ENCODE results near the gene SLC35D2.

DNA sequence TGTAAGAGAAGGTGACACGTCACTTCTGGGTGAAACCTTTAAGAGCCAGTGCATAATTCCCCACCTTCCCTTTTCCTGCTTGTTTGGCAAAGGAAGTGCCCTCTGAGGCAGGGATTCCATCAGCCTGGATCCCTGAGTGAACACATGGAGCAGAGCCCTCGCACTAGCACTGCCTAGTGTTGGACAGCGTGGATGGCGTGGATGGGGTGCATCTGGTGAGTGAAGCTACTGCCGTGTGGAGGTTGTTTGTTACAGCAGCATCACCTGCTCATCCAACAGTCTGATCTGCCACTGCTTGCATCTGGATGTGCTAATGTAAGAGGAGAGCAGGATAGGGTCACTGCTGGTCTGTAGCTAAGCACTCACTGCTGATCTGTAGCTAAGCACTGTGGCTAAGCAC lies 35.2 kb downstream of the SLC35D2 start:
- TF ChIP-seq, protein P1, sequence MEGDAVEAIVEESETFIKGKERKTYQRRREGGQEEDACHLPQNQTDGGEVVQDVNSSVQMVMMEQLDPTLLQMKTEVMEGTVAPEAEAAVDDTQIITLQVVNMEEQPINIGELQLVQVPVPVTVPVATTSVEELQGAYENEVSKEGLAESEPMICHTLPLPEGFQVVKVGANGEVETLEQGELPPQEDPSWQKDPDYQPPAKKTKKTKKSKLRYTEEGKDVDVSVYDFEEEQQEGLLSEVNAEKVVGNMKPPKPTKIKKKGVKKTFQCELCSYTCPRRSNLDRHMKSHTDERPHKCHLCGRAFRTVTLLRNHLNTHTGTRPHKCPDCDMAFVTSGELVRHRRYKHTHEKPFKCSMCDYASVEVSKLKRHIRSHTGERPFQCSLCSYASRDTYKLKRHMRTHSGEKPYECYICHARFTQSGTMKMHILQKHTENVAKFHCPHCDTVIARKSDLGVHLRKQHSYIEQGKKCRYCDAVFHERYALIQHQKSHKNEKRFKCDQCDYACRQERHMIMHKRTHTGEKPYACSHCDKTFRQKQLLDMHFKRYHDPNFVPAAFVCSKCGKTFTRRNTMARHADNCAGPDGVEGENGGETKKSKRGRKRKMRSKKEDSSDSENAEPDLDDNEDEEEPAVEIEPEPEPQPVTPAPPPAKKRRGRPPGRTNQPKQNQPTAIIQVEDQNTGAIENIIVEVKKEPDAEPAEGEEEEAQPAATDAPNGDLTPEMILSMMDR (conservative IDR thresholded peaks at IDR 0.05; ENCODE audit: low read length): no peak
- no peak for TF ChIP-seq EZH2phosphoT487 (IDR thresholded peaks at IDR 0.05; ENCODE audit: borderline replicate concordance)
